ENCODE measurements around the gene DAB2.
"Not testable (repeated sequence)": the region's sequence is repeated elsewhere in the genome, so short reads cannot be mapped to it uniquely, and the experiment has no call there.

The DAB2 gene

GRCh38 chr5:39373791-39374190 is 51.0 kb downstream of the DAB2 start:
- DNase-seq: no peak

GRCh38 chr5:39371367-39371635 is 53.5 kb downstream of the DAB2 start:
- DNase-seq: no peak

GRCh38 chr5:39370555-39371366 is 54.0 kb downstream of the DAB2 start:
- no peak for DNase-seq

GRCh38 chr5:39369123-39369815 is 55.5 kb downstream of the DAB2 start:
- DNase-seq: no peak

- no peak for DNase-seq
Observed at GRCh38 chr5:39368116-39368515, 56.7 kb downstream of the DAB2 start.

- no peak for DNase-seq
Observed at GRCh38 chr5:39367711-39368110, 57.1 kb downstream of the DAB2 start.

GRCh38 chr5:39364367-39364766 is 60.4 kb downstream of the DAB2 start, which contains the start of gene C9:
C9 (minus strand) TSS chr5:39364495; CDS start chr5:39364464, 31 bp downstream.
- DNase-seq: no peak

GRCh38 chr5:39363217-39363616 is 61.6 kb downstream of the DAB2 start:
- DNase-seq: no peak

GRCh38 chr5:39362646-39363045 is 62.1 kb downstream of the DAB2 start:
- DNase-seq: no peak

- DNase-seq: no peak
Observed at GRCh38 chr5:39361306-39361705, 63.5 kb downstream of the DAB2 start.

- DNase-seq: no peak
Observed at GRCh38 chr5:39360471-39361111, 64.2 kb downstream of the DAB2 start.

- DNase-seq: no peak
Observed at GRCh38 chr5:39356263-39356662, 68.5 kb downstream of the DAB2 start.

- no peak for DNase-seq
Observed at GRCh38 chr5:39355324-39355723, 69.5 kb downstream of the DAB2 start.

GRCh38 chr5:39353717-39354399 is 70.9 kb downstream of the DAB2 start:
- no peak for DNase-seq

- no peak for DNase-seq
Observed at GRCh38 chr5:39352951-39353350, 71.8 kb downstream of the DAB2 start.

- DNase-seq: no peak
Observed at GRCh38 chr5:39352170-39352569, 72.6 kb downstream of the DAB2 start.

- DNase-seq: no peak
Observed at GRCh38 chr5:39349484-39349883, 75.3 kb downstream of the DAB2 start.

- no peak for DNase-seq
Observed at GRCh38 chr5:39342460-39342859, 82.3 kb downstream of the DAB2 start.

- no peak for DNase-seq
Observed at GRCh38 chr5:39341896-39342295, 82.9 kb downstream of the DAB2 start.

GRCh38 chr5:39340506-39340905 is 84.3 kb downstream of the DAB2 start:
- DNase-seq: no peak

GRCh38 chr5:39337252-39337915 is 87.4 kb downstream of the DAB2 start:
- DNase-seq: no peak

GRCh38 chr5:39334296-39334695 is 90.5 kb downstream of the DAB2 start:
- DNase-seq: not testable (repeated sequence)

- no peak for DNase-seq
Observed at GRCh38 chr5:39333104-39333503, 91.7 kb downstream of the DAB2 start.
